Panc1 (cell line): ENCODE results near the gene HOXD13. TPM values are rescaled to one million over a fixed set of nuclear protein-coding genes. Genes with fewer than 3 reads are reported as not detected.

ENCODE experiments used
- ATAC-seq: fragments of 200-7000 bp; cut with Tn5 transposase; 2 replicates; pipeline ENCODE4 v1.9.1; 2020; ENCODE audit warnings: mild to moderate bottlenecking, moderate library complexity
- BruUV-seq: library from RNA; stranded (reverse); fragments of 400-500 nt; replicated peaks from 2 replicates; lab custom pipeline; 2021; lab: Mats Ljungman, UMichigan
- CTCF ChIA-PET: fragments of 300-600 bp; sonication (Branson Sonifier 250); formaldehyde crosslinking; loops from one replicate; lab custom pipeline; 2022; ENCODE audit warnings: antibody characterized with exemption; lab: Charles Lee
- POLR2A ChIA-PET: fragments of 300-600 bp; sonication (Branson Sonifier 250); formaldehyde crosslinking; loops from one replicate; lab custom pipeline; 2022; ENCODE audit warnings: antibody characterized with exemption; lab: Charles Lee
- DNase-seq: peaks from one replicate; pipeline ENCODE4 v3.0.0-alpha.2; 2010; ENCODE audit warnings: low read depth, low spot score
- H3K27ac ChIP-seq: 2 replicates; pipeline ENCODE4 v1.5.1; 2011; ENCODE audit warnings: mild to moderate bottlenecking, low read length, inconsistent platforms
- H3K27me3 ChIP-seq: fragments of 200-500 bp; sonication (Bioruptor generic); 2 replicates; pipeline ENCODE4 v1.6.0; 2014; ENCODE audit warnings: low read length, inconsistent platforms; ENCODE audit not compliant: control insufficient read depth, insufficient read depth
- H3K36me3 ChIP-seq: fragments of 200-500 bp; sonication (Bioruptor generic); 2 replicates; pipeline ENCODE4 v1.5.1; 2014; ENCODE audit warnings: inconsistent platforms, mild to moderate bottlenecking, low read length, moderate library complexity; ENCODE audit not compliant: control insufficient read depth, insufficient read depth
- H3K4me1 ChIP-seq: 2 replicates; pipeline ENCODE4 v1.5.1; 2011; ENCODE audit warnings: inconsistent platforms, mild to moderate bottlenecking, low read length, moderate library complexity; ENCODE audit not compliant: control insufficient read depth, insufficient read depth
- H3K4me3 ChIP-seq, 2 experiments: 2 replicates each; pipeline ENCODE4 v1.5.1; 2011 to 2012; ENCODE audit warnings: low read depth in 2 of 2, low read length in 2 of 2, mild to moderate bottlenecking in 2 of 2, inconsistent platforms in 1 of 2, moderate library complexity in 1 of 2
- H3K9me3 ChIP-seq: fragments of 200-500 bp; sonication (Bioruptor generic); 2 replicates; pipeline ENCODE4 v1.5.1; 2014; ENCODE audit warnings: low read depth, mild to moderate bottlenecking, inconsistent platforms, low read length, moderate library complexity; ENCODE audit not compliant: control insufficient read depth, insufficient read depth
- POLR2AphosphoS5 ChIP-seq: IDR thresholded peaks from 2 replicates; pipeline ENCODE4 v1.6.1; 2012; ENCODE audit warnings: mild to moderate bottlenecking, low read depth, low read length, moderate library complexity
- SIN3A ChIP-seq: IDR thresholded peaks from 2 replicates; pipeline ENCODE4 v1.6.1; 2012; ENCODE audit warnings: low read depth, mild to moderate bottlenecking, low read length, moderate library complexity, borderline replicate concordance; ENCODE audit not compliant: insufficient read depth
- TCF7L2 ChIP-seq: IDR thresholded peaks from 2 replicates; pipeline ENCODE4 v1.6.1; 2011; ENCODE audit warnings: mild to moderate bottlenecking, low read depth, low read length, inconsistent platforms
- in situ Hi-C: cut with HindIII; loops from 2 replicates; pipeline ENCODE4 v1.10.0; 2016; ENCODE audit warnings: low sequenced_read_pairs, low pct_unique_long_range_greater_than_20kb
- intact Hi-C: fragments of 100-400 bp; cut with micrococcal nuclease; formaldehyde crosslinking; loops from one replicate; pipeline ENCODE4 v1.10.0; 2022; ENCODE audit not compliant: unreplicated experiment
- total RNA-seq: library from RNA; stranded (reverse); gene quantifications from one replicate; pipeline ENCODE4 v1.2.1, GENCODE V29; 2021; ENCODE audit not compliant: unreplicated experiment
- TF ChIP-seq, protein P1 (sequence below), 2 experiments: IDR thresholded peaks; 2 replicates each; pipeline ENCODE4 v1.6.1; 2011 to 2012; ENCODE audit warnings: low read depth in 2 of 2, control low read depth in 1 of 2, low read length in 1 of 2, mild to moderate bottlenecking in 1 of 2, moderate library complexity in 1 of 2; ENCODE audit not compliant: insufficient read depth in 1 of 2
- TF ChIP-seq, protein P2 (sequence below): fragments of 450-650 bp; IDR thresholded peaks from 2 replicates; pipeline ENCODE4 v1.5.1; 2017; ENCODE audit warnings: mild to moderate bottlenecking

The HOXD13 gene
- total RNA-seq, 1 experiment from 2014 or later: not detected

DNA sequence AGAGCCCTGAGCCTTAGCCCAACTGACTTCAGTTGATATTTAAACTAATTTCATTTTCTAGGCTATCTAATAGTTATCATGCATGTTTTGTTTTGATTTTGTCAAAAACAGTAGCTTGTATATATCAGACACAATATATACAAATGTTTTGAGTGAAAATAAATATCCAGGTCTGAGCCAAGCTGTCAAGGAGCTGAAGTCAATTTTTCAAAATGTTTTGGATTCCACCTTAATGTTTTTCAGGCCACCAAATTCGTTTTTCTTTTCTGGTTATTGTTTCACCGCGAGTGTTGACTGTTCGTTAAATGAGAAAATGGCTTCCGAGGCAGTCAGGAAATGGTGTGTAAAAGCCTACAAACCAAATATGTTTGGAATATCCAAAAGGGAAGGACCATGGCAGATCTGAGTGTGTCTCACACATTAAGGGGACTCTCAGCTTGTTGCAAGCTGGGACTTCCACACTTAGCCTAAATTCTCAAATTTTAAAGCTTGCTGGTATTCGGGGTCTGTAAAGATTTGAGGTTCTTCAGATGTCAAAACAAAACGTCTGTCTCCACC, 9.9 kb downstream of the HOXD13 start:
- H3K4me1 ChIP-seq: peaks cover 11% of the 10 kb centered on the region
- H3K27me3 ChIP-seq: peaks cover 3% of the 10 kb centered on the region
- ChIA-PET POLR2A (no interaction called here), CTCF (no interaction called here)
- TF ChIP-seq, protein P1, sequence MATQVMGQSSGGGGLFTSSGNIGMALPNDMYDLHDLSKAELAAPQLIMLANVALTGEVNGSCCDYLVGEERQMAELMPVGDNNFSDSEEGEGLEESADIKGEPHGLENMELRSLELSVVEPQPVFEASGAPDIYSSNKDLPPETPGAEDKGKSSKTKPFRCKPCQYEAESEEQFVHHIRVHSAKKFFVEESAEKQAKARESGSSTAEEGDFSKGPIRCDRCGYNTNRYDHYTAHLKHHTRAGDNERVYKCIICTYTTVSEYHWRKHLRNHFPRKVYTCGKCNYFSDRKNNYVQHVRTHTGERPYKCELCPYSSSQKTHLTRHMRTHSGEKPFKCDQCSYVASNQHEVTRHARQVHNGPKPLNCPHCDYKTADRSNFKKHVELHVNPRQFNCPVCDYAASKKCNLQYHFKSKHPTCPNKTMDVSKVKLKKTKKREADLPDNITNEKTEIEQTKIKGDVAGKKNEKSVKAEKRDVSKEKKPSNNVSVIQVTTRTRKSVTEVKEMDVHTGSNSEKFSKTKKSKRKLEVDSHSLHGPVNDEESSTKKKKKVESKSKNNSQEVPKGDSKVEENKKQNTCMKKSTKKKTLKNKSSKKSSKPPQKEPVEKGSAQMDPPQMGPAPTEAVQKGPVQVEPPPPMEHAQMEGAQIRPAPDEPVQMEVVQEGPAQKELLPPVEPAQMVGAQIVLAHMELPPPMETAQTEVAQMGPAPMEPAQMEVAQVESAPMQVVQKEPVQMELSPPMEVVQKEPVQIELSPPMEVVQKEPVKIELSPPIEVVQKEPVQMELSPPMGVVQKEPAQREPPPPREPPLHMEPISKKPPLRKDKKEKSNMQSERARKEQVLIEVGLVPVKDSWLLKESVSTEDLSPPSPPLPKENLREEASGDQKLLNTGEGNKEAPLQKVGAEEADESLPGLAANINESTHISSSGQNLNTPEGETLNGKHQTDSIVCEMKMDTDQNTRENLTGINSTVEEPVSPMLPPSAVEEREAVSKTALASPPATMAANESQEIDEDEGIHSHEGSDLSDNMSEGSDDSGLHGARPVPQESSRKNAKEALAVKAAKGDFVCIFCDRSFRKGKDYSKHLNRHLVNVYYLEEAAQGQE (IDR thresholded peaks at IDR 0.05; ENCODE audit: insufficient read depth in 1 of 2, low read depth in 2 of 2, low read length in 1 of 2): no peak
- TF ChIP-seq TCF7L2 (no peak), POLR2AphosphoS5 (no peak), SIN3A (no peak)
- TF ChIP-seq, protein P2, sequence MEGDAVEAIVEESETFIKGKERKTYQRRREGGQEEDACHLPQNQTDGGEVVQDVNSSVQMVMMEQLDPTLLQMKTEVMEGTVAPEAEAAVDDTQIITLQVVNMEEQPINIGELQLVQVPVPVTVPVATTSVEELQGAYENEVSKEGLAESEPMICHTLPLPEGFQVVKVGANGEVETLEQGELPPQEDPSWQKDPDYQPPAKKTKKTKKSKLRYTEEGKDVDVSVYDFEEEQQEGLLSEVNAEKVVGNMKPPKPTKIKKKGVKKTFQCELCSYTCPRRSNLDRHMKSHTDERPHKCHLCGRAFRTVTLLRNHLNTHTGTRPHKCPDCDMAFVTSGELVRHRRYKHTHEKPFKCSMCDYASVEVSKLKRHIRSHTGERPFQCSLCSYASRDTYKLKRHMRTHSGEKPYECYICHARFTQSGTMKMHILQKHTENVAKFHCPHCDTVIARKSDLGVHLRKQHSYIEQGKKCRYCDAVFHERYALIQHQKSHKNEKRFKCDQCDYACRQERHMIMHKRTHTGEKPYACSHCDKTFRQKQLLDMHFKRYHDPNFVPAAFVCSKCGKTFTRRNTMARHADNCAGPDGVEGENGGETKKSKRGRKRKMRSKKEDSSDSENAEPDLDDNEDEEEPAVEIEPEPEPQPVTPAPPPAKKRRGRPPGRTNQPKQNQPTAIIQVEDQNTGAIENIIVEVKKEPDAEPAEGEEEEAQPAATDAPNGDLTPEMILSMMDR: no peak
- ATAC-seq (no peak), DNase-seq (no peak)
- no peak overlapping the region for H3K4me3 ChIP-seq
- no TSS peak for BruUV-seq
- H3K9me3 ChIP-seq: no peaks in the 10 kb centered on the region
- intact Hi-C loops (no loop called here), in situ Hi-C loops (no loop called here)
- no peaks in the 10 kb centered on the region for H3K36me3 ChIP-seq
- no peak overlapping the region for H3K27ac ChIP-seq

DNA sequence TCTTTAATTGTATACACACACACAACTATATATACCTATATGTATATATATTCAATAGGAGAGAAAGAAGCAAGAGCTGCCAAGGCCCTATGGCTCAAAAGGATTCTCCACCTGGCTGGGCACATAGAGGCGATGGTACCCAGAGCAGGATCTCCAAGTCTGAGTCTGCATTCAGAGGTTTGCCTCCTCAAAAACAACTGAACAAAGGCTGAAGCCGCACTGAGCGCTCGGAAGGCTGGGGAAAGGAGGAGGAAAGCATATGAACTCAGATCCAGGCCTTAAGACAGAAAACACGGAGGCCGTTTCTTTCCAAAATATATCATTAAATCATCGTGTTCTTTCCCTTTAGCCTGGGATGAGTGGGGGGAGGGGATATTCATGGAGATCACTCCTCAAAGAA, 10.7 kb downstream of the HOXD13 start:
- BruUV-seq: no TSS peak
- no peak overlapping the region for H3K4me3 ChIP-seq
- POLR2A ChIA-PET: interaction anchor here (0.6 kb wide), 1 partner anchor 327 kb away, joined by 4 read pairs; no protein-coding TSS in a partner anchor
- no peak overlapping the region for H3K27ac ChIP-seq
- H3K36me3 ChIP-seq: no peaks in the 10 kb centered on the region
- H3K27me3 ChIP-seq: peaks cover 3% of the 10 kb centered on the region
- intact Hi-C loops: no loop called here
- H3K9me3 ChIP-seq: no peaks in the 10 kb centered on the region
- DNase-seq: no peak
- in situ Hi-C loops: no loop called here
- CTCF ChIA-PET: no interaction called here
- no peak for ATAC-seq
- TF ChIP-seq TCF7L2: no peak
- peaks cover 8% of the 10 kb centered on the region for H3K4me1 ChIP-seq

DNA sequence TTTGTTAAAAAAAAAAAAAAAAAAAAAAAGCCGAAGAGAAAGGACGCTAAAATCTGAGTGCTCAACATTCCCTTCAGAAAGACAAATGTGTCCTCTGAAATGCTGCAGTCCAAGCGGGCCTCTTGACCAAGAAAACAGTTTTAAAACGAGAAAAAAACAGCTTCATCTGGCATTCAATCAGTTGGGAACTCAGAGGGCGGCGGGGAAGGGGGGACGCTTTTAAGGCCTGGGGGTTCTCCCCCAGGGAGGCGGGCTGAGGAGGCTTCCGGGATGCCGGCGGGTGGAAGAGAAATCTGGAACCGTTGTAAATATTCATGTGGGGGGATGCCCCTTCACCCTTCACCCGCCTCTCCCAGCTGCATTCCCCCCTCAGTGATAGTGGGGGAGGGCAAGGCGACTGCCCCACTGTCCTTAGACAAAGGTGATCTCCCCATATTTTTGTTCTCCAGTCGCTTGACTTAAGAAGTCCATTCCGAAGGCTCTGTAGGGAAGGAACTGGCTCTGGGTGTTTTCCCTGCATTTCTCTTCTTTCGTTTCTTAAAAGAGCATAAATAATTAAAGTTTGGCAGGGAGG, 11.3 kb downstream of the HOXD13 start:
- in situ Hi-C loops: no loop called here
- POLR2A ChIA-PET: no interaction called here
- ATAC-seq: no peak
- peaks cover 2% of the 10 kb centered on the region for H3K27me3 ChIP-seq
- intact Hi-C loops: no loop called here
- no peak for TF ChIP-seq TCF7L2
- no peak for TF ChIP-seq SIN3A
- TF ChIP-seq, protein P1 (IDR thresholded peaks at IDR 0.05; ENCODE audit: insufficient read depth in 1 of 2, low read depth in 2 of 2, low read length in 1 of 2): no peak
- no peak for TF ChIP-seq POLR2AphosphoS5
- TF ChIP-seq, protein P2: no peak
- H3K9me3 ChIP-seq: no peaks in the 10 kb centered on the region
- no peak overlapping the region for H3K4me3 ChIP-seq
- H3K36me3 ChIP-seq: no peaks in the 10 kb centered on the region
- no peak for DNase-seq
- peaks cover 5% of the 10 kb centered on the region for H3K4me1 ChIP-seq
- no peak overlapping the region for H3K27ac ChIP-seq
- no TSS peak for BruUV-seq
- CTCF ChIA-PET: no interaction called here
